ENCODE measurements around the gene MYH7.

The MYH7 gene

GRCh38 chr14:23432102-23432925 lies 3.1 kb downstream of the MYH7 start:
- no peak for ATAC-seq
- no peak for TF ChIP-seq ZNF8 (CRISPR knock-in tag; IDR thresholded peaks at IDR 0.05)
- TF ChIP-seq OSR1 (CRISPR knock-in tag; IDR thresholded peaks at IDR 0.05): no peak
- TF ChIP-seq ZC3H10 (CRISPR knock-in tag; IDR thresholded peaks at IDR 0.05): no peak
- TF ChIP-seq PATZ1 (CRISPR knock-in tag; IDR thresholded peaks at IDR 0.05; ENCODE audit: borderline replicate concordance): no peak
- TF ChIP-seq CREB5 (CRISPR knock-in tag; IDR thresholded peaks at IDR 0.05; ENCODE audit: low read depth): no peak
- TF ChIP-seq PPARA (CRISPR knock-in tag; IDR thresholded peaks at IDR 0.05; ENCODE audit: borderline replicate concordance): no peak

GRCh38 chr14:23431486-23431885 lies 4.0 kb downstream of the MYH7 start:
- no peak for ATAC-seq
- TF ChIP-seq TSHZ2 (CRISPR knock-in tag; IDR thresholded peaks at IDR 0.05) (no peak), ZNF565 (CRISPR knock-in tag; conservative IDR thresholded peaks at IDR 0.05; ENCODE audit: low read depth) (no peak), ESRRG (CRISPR knock-in tag; IDR thresholded peaks at IDR 0.05) (no peak), ZC3H10 (CRISPR knock-in tag; IDR thresholded peaks at IDR 0.05) (no peak), CSRNP3 (CRISPR knock-in tag; IDR thresholded peaks at IDR 0.05) (no peak), CREB5 (CRISPR knock-in tag; IDR thresholded peaks at IDR 0.05; ENCODE audit: low read depth) (no peak), ZNF8 (CRISPR knock-in tag; IDR thresholded peaks at IDR 0.05) (no peak), TCF4 (CRISPR knock-in tag; IDR thresholded peaks at IDR 0.05; ENCODE audit: borderline replicate concordance) (no peak), ZFP30 (CRISPR knock-in tag; IDR thresholded peaks at IDR 0.05) (no peak), OSR1 (CRISPR knock-in tag; IDR thresholded peaks at IDR 0.05) (no peak)

- TF ChIP-seq POU6F1 (CRISPR knock-in tag; IDR thresholded peaks at IDR 0.05; ENCODE audit: borderline replicate concordance, low read depth) (no peak), PATZ1 (CRISPR knock-in tag; IDR thresholded peaks at IDR 0.05; ENCODE audit: borderline replicate concordance) (no peak), ZNF565 (CRISPR knock-in tag; conservative IDR thresholded peaks at IDR 0.05; ENCODE audit: low read depth) (no peak), CSRNP3 (CRISPR knock-in tag; IDR thresholded peaks at IDR 0.05) (no peak), PPARA (CRISPR knock-in tag; IDR thresholded peaks at IDR 0.05; ENCODE audit: borderline replicate concordance) (no peak), TOX (CRISPR knock-in tag; IDR thresholded peaks at IDR 0.05; ENCODE audit: borderline replicate concordance) (no peak), ZNF8 (CRISPR knock-in tag; IDR thresholded peaks at IDR 0.05) (no peak)
- no peak for ATAC-seq
Observed at GRCh38 chr14:23430723-23431085, 4.8 kb downstream of the MYH7 start.
